Superior temporal gyrus (tissue), 1 donor: ENCODE results near the gene NISCH.

ENCODE experiments used
- DNase-seq: peaks from one replicate; pipeline ENCODE4 v3.0.0-alpha.2; 2016; ENCODE audit errors: extremely low spot score

The NISCH gene

DNA sequence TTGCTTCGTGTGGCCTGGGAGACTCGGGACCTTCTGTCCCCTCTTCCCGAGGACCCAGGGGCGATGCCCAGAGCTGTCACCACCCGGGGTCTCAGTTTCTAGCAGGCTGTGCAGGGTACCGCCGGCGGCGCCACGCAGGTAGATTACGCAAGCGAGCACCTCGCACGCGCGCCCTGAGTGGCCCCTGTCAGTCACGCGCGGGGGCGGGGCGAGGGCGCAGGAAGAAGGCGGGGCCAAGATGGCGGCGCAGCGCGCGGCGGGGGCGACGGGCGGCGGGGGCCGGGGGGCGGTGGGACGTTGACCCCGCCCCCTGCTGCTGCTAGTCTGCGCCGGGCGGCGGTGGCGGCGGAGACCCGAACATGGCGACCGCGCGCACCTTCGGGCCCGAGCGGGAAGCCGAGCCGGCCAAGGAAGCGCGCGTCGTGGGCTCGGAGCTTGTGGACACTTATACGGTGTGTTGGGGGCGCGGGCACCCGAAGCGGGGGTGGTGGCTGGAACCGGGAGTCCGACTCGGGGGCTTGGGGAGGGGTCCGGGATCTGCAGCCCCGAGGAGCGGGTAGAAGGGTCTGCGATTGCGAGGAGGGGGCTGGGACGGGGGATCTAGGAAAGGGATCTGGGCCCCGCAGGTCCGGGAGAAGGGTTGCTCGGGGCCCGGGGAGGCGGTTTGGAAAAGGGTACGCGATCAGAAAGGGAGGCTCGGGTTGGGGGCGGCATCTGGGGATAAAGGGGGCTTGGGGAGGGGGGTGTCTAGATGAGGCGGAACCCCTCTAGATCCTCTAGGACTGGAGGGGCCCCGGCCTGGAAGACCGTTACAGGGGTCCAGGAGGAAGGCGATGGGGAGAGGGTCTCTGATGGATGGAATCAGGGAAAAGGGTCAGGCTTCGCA, at the start of gene NISCH:
NISCH (plus strand) TSS at position 322 of the 886 bp plus-strand sequence; CDS start at position 360, 38 bp downstream.
- DNase-seq, result peak; percentile 78

DNA sequence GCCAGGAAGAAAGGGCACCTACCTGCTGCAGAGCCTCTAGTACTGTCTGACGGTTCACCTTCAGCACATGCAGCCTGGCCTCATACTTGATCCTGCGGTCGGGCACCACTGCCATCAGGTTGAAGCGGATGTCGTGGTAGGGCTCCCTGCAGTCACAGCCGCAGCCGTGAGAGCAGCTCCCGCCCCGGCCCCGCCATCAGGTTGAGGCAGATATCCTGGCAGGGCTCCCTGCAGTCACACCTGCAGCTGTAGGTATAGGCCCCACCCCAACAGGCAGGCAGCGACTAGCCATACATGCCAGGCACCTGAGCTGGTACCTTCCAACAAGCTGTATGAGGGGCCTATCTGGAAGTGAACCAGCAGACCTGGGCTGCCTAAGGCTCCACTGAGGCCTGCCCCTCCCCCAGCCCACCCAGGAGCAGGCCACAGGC, 49.2 kb upstream of the NISCH start:
- no peak for DNase-seq

DNA sequence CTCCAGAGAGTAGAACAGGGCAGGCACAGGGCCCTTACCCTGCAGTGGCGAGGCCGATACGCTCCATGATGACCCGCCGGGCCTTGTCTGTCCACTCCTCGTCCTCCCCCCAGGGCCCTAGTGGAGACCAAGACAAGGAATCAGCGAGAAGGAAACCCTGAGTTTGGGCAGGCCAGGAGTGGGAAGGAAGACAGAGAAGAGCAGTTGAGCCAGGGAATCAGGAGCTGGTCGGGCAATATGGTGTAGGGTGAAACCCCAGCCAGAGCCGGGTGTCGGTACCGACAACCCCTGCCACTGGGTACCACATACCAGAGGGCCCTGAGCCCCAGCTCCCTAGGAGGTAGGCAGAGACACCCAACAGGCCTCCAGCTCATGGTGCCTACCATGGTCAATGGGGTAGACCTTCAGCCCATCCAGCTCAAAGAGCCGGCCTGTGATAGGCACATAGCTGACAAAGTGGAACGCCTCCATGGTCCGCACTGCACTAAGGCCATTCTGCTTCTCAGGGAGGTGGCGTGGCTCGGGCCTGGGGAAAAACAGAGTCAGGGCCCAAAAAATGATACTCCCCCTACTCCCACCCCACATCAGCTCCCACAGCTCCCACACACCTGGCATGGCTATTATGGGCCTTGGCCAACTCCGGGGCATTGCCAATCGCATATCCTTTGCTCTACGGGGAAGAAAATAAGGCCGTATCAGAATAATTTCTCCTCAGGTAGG, 48.5 kb upstream of the NISCH start:
- no peak for DNase-seq

DNA sequence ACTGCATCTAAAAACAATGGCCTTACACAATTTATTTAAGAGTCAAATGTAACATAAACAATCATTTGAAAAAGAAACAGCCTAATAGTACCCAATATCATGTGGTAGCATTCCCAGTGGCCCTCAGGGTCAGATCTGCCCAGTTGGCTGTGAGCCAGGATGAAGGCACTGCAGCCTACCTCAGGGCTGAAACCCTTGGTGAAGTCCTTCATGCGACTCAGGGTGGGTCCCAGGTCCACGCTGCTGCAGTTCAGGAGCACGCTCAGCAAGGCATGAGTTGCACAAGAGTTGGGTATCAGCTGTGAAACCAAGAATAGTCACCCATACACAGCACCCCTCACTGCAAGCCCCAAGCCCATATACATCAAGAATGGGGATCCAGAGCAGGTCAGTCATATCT, 47.6 kb upstream of the NISCH start:
- no peak for DNase-seq

DNA sequence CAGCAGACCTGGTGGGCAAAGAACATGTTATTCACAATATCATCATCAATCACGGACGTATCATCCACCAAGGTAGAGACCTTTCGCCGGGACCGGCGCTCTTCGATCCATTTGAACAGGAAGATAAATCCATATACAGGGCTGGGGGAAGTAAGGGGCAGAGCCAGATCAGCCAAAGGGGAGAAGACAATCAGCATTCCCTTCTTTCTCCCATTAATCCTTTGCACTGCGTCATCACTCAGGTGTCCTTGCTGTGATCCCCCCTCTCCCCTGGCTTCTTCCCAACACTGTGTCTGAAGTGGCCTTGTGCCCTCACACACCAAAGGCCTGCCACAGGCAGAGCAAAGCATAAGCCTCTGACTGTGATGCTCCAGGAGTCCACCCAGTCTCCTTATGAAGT, 46.9 kb upstream of the NISCH start:
- no peak for DNase-seq

DNA sequence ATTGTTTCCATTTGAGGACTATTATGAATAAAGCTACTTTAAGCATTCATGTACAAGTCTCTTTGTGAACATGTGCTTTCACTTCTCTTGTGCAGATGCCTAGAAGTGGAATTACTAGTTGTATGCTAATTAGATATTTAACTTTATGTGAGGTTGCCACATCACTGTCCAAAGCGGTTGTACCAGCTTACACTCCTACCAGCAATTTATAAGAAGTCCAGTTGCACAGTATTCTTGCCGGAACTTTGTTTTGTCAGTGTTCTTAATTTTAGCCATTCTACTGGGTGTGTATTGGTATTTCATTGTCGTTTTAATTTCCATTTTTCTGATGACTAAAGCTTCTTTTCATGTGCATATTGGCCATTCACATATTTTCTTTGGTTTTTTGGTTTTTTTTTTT, 39.6 kb upstream of the NISCH start:
- no peak for DNase-seq

DNA sequence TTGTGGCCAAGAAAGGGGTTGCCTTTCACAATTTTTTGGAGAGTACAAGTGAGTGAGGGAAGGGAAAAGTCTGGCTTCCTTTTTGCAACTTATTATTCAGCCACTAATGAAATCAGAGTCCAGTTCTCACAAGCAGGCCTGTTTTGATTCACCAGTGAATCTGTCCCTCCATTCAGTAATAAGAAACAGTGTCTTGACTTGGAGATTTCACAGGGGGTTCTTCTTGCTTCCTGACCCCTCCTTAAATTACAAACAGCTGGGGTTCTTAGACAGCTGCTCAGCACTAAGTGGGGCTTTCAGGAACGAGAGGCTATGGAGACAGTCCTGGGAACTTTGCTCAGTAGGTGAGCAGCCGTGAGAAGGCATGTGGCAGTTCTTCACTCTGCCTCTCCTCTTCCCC, 35.0 kb upstream of the NISCH start:
- DNase-seq, result no peak

DNA sequence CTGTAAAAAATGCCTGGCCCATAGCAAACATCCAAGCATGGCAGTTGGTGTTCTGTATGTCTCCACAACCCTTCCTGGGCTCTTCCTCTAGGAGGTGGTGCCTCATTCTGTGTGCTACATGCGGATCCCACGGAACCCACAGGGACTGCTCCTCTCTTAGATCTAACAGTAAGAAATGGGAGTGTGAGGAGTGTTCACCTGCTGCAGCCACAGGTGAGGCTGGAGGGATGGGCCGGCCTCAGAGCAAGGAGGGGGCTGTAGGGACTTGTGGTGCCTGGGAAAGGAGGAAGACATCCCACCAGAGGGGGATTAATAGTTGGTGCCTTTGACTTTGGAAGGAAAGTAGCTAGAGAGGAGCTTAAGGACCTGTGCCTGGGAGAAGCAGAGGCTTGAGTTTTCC, 32.7 kb upstream of the NISCH start:
- DNase-seq, result no peak

DNA sequence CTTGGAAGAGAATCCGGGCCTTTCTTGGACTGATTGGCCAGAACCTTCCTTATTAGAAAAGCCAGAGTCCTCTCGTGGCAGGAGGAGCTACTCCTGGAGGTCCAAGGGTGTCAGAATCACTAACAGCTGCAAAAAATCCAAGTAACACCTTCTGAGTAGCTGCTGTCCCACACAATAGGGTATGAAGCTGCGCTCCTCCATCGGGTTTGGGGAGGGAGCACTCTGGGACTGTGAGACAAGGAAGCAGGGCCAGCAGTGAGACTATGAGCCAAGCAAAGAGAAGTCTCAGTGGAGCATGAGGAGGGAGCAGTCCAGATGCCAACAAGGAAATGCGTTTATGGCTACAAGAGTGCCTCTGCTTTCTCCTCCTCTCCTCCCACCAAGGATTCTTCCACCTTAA, 32.2 kb upstream of the NISCH start:
- no peak for DNase-seq

DNA sequence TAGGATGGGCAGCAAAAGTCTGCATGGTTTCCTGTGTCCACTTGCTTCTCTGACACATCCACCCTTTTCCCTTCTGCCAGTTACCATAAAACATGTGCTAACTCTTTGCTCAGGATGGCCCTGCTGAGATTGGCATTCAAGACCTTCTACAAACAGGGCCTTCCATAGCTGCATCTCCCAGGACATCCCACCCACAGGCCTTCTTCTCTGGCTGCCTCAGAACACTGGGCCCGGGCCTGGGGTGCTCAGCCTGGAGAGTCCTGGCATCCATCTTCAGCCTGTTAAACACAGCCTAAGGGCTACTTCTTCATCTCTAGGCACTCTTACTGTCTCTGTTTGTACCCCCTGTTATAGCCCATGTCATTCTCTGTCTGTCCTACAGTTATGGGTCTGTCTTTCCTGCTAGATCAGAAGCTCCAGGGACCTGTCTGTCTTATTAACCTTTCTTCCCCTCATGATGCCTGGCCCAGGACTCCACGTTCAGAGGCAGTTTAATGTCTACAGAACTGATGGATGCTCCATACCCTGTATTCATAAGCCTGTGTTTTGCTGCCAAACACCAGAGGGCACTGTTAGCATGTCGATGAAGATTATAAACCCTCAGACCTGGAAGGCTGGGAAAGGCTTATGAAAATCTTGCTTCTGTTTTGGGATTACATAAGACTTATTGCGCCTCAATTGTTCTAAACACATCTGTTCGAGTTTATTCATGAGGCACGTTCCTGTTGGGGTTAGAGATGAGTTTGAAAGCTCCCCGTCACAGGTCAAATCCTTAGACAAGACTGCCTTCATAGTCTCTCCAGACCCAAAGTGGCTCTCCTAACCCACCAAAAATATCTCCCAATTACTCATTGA, 27.0 kb upstream of the NISCH start:
- DNase-seq, result peak; percentile 92

DNA sequence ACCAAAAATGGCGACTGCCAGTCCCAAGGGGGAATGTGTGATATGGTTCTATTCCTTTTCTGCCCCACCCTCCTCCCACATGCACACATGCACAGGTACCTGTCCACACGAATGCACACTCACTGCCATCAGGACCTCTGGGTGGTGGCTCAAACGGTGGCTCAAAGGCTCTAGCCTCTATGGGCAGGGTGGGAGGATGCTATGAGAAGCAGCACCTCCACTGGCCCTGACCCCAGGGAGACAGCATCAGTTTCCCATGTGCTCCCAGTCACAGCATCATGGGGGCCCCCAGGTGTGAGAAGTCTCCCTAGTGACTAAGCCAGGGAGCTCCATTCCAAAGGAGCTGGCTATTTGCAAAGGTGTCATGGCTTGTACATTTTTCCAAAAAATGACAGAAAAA, 26.4 kb upstream of the NISCH start:
- DNase-seq, result no peak

DNA sequence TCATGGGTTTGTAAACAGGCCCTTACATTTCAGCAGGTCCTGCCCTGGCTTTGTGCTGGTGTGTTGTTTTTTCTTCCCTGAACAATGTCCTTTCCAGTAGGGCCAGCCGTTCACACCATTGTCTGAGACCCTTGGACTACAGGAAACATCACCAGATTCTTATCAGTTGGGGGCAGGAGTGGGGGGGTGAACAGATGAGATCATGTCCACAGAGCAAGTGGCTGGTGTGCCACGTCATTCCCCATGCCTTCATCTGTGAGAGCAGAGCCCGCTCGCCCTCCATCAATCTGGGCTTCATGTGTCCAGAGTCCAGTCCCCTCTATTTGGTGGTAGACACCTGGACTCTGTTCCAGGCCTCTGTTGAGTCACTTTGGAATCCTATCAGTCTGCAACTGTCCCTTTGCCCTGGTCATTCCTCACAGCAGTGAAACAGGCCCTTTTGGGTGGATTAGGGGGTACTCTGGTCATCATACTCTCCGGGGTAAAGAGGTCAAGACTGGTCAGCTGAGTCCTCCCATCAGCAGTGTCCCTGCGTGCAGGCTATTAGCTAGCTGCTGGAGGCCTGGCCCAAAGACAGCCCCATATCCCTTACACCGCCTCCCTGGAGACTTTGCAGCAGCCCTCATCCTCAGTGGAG, 25.5 kb upstream of the NISCH start:
- no peak for DNase-seq

DNA sequence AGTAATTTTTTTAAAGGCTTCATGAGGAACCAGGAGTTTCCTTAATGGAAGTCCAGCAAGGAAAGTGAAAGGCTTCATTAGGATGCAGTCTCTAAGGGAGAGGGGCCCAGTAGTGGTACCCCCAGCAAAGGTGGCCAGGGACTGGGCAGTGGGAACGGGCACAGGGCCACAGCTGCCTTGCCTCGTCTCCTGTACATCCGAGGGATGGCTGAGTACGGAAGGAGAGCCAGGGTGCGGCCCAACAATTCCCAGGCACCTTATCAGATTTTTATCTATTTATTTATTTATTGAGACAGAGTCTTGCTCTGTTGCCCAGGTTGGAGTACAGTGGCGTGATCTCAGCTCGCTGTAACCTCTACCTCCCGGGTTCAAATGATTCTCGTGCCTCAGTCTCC, 25.0 kb upstream of the NISCH start:
- no peak for DNase-seq

DNA sequence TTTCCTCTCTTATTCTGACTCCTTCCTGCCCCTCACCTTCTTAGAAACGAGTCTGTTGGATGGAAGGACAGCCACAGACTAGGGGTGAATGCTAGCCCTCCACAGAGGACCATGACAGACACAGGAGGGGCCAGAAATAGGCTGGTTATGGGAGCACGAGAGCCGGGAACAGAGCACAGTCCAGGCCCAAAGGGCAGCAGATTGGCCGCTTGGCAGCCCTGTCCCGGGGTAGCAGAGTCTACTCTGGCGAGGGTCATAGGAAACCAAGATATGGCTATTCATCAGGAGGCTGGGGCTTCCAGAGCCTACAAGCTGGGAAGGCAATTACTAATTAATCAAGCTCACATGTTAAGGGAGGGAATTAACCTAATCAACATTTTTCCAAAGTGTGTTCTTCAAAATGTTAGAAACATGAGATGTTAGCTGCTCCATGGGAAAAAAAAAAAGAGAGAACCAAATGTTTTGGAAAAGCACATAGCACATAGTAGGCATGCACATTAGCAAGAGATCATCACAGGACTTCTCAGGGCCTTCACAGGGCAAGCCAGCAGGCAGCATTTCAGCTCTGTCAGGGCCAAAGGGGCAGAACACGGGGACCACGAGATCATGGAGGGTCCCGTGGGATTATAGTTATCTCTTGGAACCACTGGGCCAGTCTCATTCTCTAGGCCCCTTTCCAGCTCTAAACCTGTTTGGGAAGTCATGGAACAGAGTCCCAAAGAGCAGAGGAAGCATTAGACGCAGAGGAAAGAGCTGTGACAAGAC, 23.8 kb upstream of the NISCH start:
- no peak for DNase-seq

DNA sequence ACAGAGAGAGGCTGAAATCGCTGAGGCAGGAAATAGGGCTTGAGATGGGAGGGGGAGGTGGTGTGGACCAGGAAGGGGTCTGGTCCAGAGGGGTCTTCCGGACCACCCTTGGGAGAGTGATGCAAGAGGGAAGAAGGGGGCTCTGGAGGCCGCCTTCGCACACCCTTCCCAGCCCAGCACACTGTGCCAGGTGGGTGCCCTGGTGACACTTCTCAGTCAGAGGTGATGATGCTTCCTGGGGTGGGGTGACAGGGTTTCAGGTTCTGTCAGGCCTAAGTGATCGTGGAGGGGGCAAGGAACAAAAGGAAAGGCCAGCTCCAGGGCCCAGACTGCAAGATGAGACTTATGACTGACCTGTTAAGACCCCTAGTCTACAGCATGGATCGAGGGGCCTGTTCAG, 23.2 kb upstream of the NISCH start:
- DNase-seq, result no peak

DNA sequence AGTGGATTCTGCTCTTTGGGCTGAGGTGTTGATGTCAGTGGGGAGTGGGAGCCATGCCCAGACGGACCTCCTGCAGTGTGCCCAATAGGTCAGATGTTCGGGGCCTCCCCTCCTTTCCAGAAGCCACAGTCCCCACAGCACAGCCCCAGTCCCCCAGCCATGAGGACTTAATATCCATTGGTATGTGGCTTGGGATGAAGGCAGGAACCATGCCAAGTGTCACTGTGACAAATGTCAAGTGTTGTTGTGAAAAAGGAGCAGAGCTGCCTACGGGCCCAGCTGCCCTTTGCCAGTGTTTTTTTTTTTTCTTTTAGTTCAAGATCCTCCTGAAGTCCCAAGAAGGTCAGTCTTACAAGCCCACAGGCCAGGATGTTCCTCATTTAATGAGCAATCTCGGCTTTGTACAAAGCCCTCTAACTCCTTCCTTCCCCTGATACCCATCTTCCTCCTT, 22.7 kb upstream of the NISCH start:
- DNase-seq, result no peak

DNA sequence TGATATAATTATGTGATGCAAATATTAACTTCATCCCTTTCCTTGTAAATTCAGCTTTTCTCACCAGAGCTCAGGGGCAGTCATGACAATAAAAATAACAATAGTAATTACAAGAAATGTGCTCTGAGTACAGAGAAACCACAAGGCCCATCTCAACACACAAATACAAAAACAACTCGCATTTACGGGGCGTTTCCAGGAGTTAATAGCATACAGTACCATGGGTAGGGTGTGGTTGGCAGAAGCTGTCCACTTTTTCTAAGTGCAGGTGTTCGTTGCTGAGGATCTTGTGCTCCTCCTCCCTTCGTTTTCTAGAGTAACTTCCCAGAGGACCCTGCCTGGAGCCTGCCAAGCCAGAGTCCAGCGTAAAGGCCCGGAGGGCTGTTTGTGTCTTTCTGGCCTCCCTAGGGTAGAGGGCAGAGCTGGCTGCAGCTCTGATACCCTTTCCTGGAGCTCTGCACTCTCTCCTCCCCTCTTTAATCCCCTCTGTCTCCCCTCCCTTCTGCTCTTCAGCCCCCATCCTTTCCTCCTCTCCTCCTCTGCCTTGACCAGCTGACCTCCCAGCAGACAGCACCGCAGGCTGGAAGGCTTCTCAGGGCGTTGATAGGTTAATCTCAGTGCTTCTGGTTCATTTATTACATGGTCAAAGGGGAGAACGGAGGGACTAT, 21.9 kb upstream of the NISCH start:
- DNase-seq, result no peak

DNA sequence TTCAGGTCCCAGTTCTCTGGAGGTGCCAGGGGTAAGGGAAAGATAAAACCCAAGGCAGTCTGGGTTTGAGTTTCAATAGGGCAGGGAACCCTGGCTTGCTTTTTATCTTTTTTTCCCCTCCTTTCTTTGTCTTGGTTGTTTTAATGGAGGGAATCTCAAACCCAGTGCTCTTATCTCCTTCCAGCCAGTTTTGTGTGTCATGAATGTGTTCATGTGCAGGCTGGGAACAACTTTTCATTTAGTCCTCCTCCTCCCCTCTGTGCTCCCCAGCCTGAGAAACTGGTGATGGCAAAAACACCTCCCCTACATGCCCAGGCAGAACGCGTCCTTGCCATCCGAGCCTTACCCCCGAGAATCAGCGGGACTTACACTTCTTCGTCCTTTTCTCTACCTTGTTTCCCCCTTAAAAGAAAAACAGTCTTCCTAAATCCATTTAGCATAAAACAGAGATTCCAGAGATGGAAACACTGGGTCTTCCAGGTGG, 21.4 kb upstream of the NISCH start:
- no peak for DNase-seq

DNA sequence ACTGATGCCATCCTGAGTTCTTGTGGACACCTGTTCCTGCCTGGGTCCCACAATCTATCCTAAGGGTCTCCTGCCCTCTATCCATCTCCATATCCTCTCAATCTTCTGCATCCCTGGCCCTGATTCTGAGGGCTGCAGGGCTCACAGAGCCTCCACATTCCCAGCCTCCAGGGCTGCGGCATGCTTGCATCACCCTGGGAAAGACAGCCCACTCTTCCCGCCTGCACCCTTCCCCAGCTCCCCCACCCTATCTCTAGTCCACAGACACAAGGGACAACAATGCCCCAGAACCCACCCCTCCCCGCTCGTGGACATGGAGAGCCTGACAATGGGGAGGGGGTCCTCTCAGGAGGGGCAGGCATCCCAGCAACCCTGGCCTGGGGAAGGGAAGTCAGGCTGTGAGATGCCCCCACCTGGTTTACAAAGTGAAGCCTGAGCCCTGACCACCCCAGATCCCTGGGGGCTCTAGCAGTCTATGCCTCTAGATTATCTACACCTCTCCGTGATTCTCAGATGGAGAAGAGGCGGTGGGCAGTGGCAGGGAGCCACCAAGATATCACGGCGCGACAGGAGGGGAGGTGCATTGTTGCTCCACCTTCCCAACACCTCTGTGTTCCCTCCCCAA, 20.8 kb upstream of the NISCH start:
- no peak for DNase-seq
